Kidney epithelial cell (primary cell): Measurements from ENCODE around the gene EFNA4. TPM values are rescaled to one million over a fixed set of nuclear protein-coding genes. Genes with fewer than 3 reads are reported as not detected.

Source experiments
- DNase-seq: peaks from one replicate; pipeline ENCODE4 v3.0.0-alpha.2; 2010; ENCODE audit warnings: low read depth
- H3K27me3 ChIP-seq: 2 replicates; pipeline ENCODE4 v1.6.0; 2011; ENCODE audit warnings: low read length; ENCODE audit not compliant: control insufficient read depth, insufficient read depth
- H3K36me3 ChIP-seq: 2 replicates; pipeline ENCODE4 v1.5.1; 2011; ENCODE audit warnings: low read length; ENCODE audit not compliant: control insufficient read depth, insufficient read depth
- H3K4me3 ChIP-seq: 2 replicates; pipeline ENCODE4 v1.5.1; 2011; ENCODE audit warnings: low read depth, mild to moderate bottlenecking, control low read depth, low read length
- total RNA-seq: library from RNA; depleted of rRNA; stranded (reverse); fragments of >200 nt; gene quantifications from 2 replicates; pipeline ENCODE4 v1.2.3, GENCODE V29; 2015
- TF ChIP-seq, protein P1 (sequence below): IDR thresholded peaks from 2 replicates; pipeline ENCODE4 v1.5.1; 2011; ENCODE audit warnings: mild to moderate bottlenecking, moderate library complexity, low read length, control low read depth, inconsistent platforms; ENCODE audit not compliant: insufficient read depth, poor library complexity, severe bottlenecking

The EFNA4 gene
- total RNA-seq, 1 donor from 2014 or later: 16.8 TPM

- no peak overlapping the region for H3K4me3 ChIP-seq
- DNase-seq: no peak
- no peaks in the 10 kb centered on the region for H3K36me3 ChIP-seq
- H3K27me3 ChIP-seq: no peaks in the 10 kb centered on the region
- TF ChIP-seq, protein P1, sequence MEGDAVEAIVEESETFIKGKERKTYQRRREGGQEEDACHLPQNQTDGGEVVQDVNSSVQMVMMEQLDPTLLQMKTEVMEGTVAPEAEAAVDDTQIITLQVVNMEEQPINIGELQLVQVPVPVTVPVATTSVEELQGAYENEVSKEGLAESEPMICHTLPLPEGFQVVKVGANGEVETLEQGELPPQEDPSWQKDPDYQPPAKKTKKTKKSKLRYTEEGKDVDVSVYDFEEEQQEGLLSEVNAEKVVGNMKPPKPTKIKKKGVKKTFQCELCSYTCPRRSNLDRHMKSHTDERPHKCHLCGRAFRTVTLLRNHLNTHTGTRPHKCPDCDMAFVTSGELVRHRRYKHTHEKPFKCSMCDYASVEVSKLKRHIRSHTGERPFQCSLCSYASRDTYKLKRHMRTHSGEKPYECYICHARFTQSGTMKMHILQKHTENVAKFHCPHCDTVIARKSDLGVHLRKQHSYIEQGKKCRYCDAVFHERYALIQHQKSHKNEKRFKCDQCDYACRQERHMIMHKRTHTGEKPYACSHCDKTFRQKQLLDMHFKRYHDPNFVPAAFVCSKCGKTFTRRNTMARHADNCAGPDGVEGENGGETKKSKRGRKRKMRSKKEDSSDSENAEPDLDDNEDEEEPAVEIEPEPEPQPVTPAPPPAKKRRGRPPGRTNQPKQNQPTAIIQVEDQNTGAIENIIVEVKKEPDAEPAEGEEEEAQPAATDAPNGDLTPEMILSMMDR: no peak
Measured at GRCh38 chr1:155030899-155031298, 32.6 kb upstream of the EFNA4 start.

DNA sequence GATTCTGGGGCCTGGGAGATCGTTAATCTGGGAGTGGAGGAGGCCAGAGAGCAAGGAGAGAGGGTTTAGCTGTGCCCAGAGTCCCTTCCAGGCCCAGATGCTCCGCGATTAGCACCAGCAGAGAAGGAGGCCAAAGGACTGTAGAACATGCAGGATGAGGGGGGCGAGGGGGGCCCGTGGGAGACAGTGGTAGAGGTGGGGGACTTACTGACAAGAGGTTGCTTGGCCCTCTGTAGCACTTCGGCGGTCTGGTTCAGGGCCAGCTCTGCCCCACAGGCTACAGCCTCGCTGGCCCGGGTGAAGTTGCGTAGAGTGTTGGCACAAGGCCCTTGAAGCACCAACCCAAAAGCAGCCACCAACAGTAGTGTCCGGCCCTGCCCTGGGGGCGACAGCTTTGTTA is 30.7 kb upstream of the EFNA4 start:
- TF ChIP-seq, protein P1: no peak
- H3K4me3 ChIP-seq: no peak overlapping the region
- H3K36me3 ChIP-seq: no peaks in the 10 kb centered on the region
- H3K27me3 ChIP-seq: no peaks in the 10 kb centered on the region
- no peak for DNase-seq

- TF ChIP-seq, protein P1: no peak
- Histone ChIP-seq H3K4me3 (no peak within 1 kb of the TSS), H3K36me3 (no peaks in the 10 kb centered on the region), H3K27me3 (no peaks in the 10 kb centered on the region)
- DNase-seq: no peak
Measured at GRCh38 chr1:155033524-155033923, 30.0 kb upstream of the EFNA4 start, which contains the start of the genes DCST1 and DCST2. Gene DCST1 (plus strand): TSS chr1:155033824. CDS start chr1:155034037, 213 bp downstream. Gene DCST2 (minus strand): TSS chr1:155033781. CDS start chr1:155033701, 80 bp downstream.

GRCh38 chr1:155034318-155035208 is 29.0 kb upstream of the EFNA4 start:
- no peak for DNase-seq
- Histone ChIP-seq H3K27me3 (no peaks in the 10 kb centered on the region), H3K4me3 (no peak overlapping the region), H3K36me3 (no peaks in the 10 kb centered on the region)
- TF ChIP-seq, protein P1: no peak

DNA sequence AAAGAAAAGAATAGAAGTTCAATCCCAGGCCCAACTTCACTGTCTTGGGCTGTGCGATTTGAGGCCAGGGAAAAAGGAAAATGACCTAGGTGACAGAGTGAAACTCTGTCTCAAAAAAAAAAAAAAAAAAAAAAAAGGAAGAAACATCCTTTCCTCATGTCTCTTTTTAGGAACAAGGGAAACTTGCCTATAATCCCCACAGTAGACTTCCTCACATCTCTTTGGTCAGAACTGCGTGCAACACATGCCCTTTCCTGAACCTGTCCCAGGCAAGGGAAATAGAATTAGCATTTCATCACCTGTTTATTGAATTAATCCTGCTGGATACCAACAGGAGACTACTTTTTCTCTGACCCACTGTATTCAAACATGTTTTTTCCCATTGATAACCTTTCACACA is 27.6 kb upstream of the EFNA4 start:
- H3K27me3 ChIP-seq: no peaks in the 10 kb centered on the region
- no peaks in the 10 kb centered on the region for H3K36me3 ChIP-seq
- TF ChIP-seq, protein P1: no peak
- no peak for DNase-seq
- no peak overlapping the region for H3K4me3 ChIP-seq
